Pancreas (tissue), 10 donors: ENCODE measurements around the gene LTB. TPM values are rescaled to one million over a fixed set of nuclear protein-coding genes. Genes with fewer than 3 reads are reported as not detected.

ENCODE experiments used
- ATAC-seq, 4 donors: fragments of 200-7000 bp; cut with Tn5 transposase; one replicate each; pipeline versions ENCODE4 v1.8.0 to v1.9.1; 2020; ENCODE audit warnings: mild to moderate bottlenecking in 4 of 4, moderate library complexity in 4 of 4
- DNase-seq, 6 donors: peaks; one replicate each; pipeline ENCODE4 v3.0.0-alpha.2; 2020
- FAIRE-seq: peaks from 2 replicates; lab custom pipeline; 2012; peaks lifted over from hg19 to GRCh38; lab: Jason Lieb, UNC
- H3K27ac ChIP-seq, 4 donors: fragments of 200-600 bp; sonication (generic); 1 replicate in 3 of 4; 2 replicates in 1 of 4; pipeline versions ENCODE4 v1.5.0 to v1.8.0; 2020
- H3K27me3 ChIP-seq, 4 donors: fragments of 200-600 bp; one replicate each; pipeline ENCODE4 v1.8.0; 2021
- H3K36me3 ChIP-seq, 3 donors: fragments of 200-600 bp; sonication (generic) in 1 of 3; one replicate each; pipeline versions ENCODE4 v1.5.0 to v1.8.0; 2020 to 2021
- H3K4me1 ChIP-seq, 3 donors: fragments of 200-600 bp; one replicate each; pipeline ENCODE4 v1.8.0; 2021
- H3K4me3 ChIP-seq, 4 donors: fragments of 200-600 bp; sonication (generic) in 2 of 4; one replicate each; pipeline versions ENCODE4 v1.5.0 to v1.8.0; 2020 to 2021
- H3K9me3 ChIP-seq, 4 donors: fragments of 200-600 bp; one replicate each; pipeline ENCODE4 v1.8.0; 2021
- CTCF ChIP-seq, 4 donors: fragments of 200-600 bp; sonication (generic) in 3 of 4; IDR thresholded peaks; one replicate each; pipeline versions ENCODE4 v1.5.0 to v1.8.0; 2021; ENCODE audit warnings: antibody characterized with exemption in 4 of 4
- WGBS, 2 donors: extraction: QIAGEN DNeasy Blood & Tissue Kit; methylation state at CpG; one replicate each; pipeline ENCODE4 v1.1.7; 2013; 5-methylcytosine and 5-hydroxymethylcytosine counted together
- intact Hi-C, 3 donors: fragments of 100-400 bp; cut with DNase I; formaldehyde crosslinking; loops; one replicate each; pipeline versions ENCODE4 v1.11.1 to v1.14.2; 2022
- polyA plus RNA-seq, 2 donors: library from polyadenylated mRNA; stranded (reverse); fragments of 200-250 nt; gene quantifications; one replicate each; pipeline ENCODE4 v1.2.3, GENCODE V29; 2013
- total RNA-seq, 6 donors: library from RNA; stranded (reverse); fragmentation: NEBNext Ultra II Directional in 4 of 6; extraction: Animal tissue kit (Norgen Biotek cat#: 25700) in 4 of 6; gene quantifications; one replicate each; pipeline versions ENCODE4 v1.2.1 to v1.2.4, GENCODE V29; 2021 to 2023
- donor health status: healthy with polysubstance abuse.
- donor health status: DM: no; HTN: no; CAD: no; lungs with moderate emphysema.
- donor health status: DM: no; HTN: no; CAD: no.
- donor health status: control.
- donor health status: control.
- donor health status: Bipolar disorder and iron deficiency.
- donor health status: DM: yes; HTN: yes; CAD: no.
- donor health status: DM: no; HTN: no; CAD: no.
- donor health status: DM: no; HTN: no; CAD: no.
- donor health status: DM: yes; HTN: yes; CAD: no.

The LTB gene
- total and polyA plus RNA-seq, 8 donors, result 0.71 to 19.4 (median 2.1) TPM

GRCh38 chr6:31617010-31617409, 34.8 kb upstream of the LTB start:
- intact Hi-C loops, result no loop called here
- ATAC-seq, result no peak
- TF ChIP-seq CTCF (IDR thresholded peaks at IDR 0.05), result no peak
- Histone ChIP-seq H3K27me3 (no peaks in the 10 kb centered on the region), H3K4me3 (no peak overlapping the region), H3K36me3 (no peaks in the 10 kb centered on the region), H3K27ac (no peak overlapping the region), H3K4me1 (peaks cover 0 to 3% (median under 1%) of the 10 kb centered on the region in 3 donors), H3K9me3 (no peaks in the 10 kb centered on the region)
- FAIRE-seq, result no peak
- no peak for DNase-seq
- WGBS, 2 donors, result 87 to 92% methylated on average over 2 of the region's 2 CpGs

GRCh38 chr6:31615748-31616147, 33.5 kb upstream of the LTB start:
- TF ChIP-seq CTCF (IDR thresholded peaks at IDR 0.05), result no peak
- FAIRE-seq, result no peak
- Histone ChIP-seq H3K27ac (peak overlapping the region in 1 of 4 donors; percentile 11), H3K4me3 (peak overlapping the region in 1 of 4 donors; percentile 20), H3K9me3 (no peaks in the 10 kb centered on the region), H3K36me3 (no peaks in the 10 kb centered on the region), H3K27me3 (no peaks in the 10 kb centered on the region), H3K4me1 (no peaks in the 10 kb centered on the region)
- ATAC-seq, result no peak
- intact Hi-C loops, result no loop called here
- WGBS, 2 donors, result 75 to 81% methylated on average over 7 of the region's 7 CpGs
- peak in 1 of 6 donors; percentile 55 for DNase-seq

GRCh38 chr6:31614684-31615578, 32.7 kb upstream of the LTB start, which contains the start of gene AIF1:
Gene AIF1 (plus strand): TSS chr6:31615234. CDS start chr6:31615330, 96 bp downstream.
- H3K4me1 ChIP-seq, result no peaks in the 10 kb centered on the region
- DNase-seq, result no peak
- WGBS, 2 donors, result 60 to 65% methylated on average over 6 of the region's 6 CpGs
- peak within 1 kb of the TSS in 2 of 4 donors; percentile 2 to 15 for H3K27ac ChIP-seq
- no peaks in the 10 kb centered on the region for H3K9me3 ChIP-seq
- no peaks in the 10 kb centered on the region for H3K36me3 ChIP-seq
- ATAC-seq, result peak in 3 of 4 donors; percentile 9 to 25 (median 19)
- H3K4me3 ChIP-seq, result peak within 1 kb of the TSS in 1 of 4 donors; percentile 20
- no peaks in the 10 kb centered on the region for H3K27me3 ChIP-seq
- no peak for FAIRE-seq
- intact Hi-C loops, result no loop called here
- no peak for TF ChIP-seq CTCF (IDR thresholded peaks at IDR 0.05)

GRCh38 chr6:31614075-31614619, 31.9 kb upstream of the LTB start:
- Histone ChIP-seq H3K9me3 (no peaks in the 10 kb centered on the region), H3K36me3 (no peaks in the 10 kb centered on the region), H3K27ac (no peak overlapping the region), H3K4me1 (no peaks in the 10 kb centered on the region), H3K4me3 (no peak overlapping the region), H3K27me3 (no peaks in the 10 kb centered on the region)
- FAIRE-seq, result no peak
- WGBS, 2 donors, result 84% methylated on average over 8 of the region's 8 CpGs
- no peak for TF ChIP-seq CTCF (IDR thresholded peaks at IDR 0.05)
- intact Hi-C loops, result no loop called here
- peak in 2 of 4 donors; percentile 35 to 54 for ATAC-seq
- no peak for DNase-seq
